DLD1 (cell line): ENCODE data around the gene AAGAB.

Experiments
- in situ Hi-C: cut with HindIII; loops from 2 replicates; pipeline ENCODE4 v1.10.0; 2017; ENCODE audit warnings: low sequenced_read_pairs

The AAGAB gene

DNA sequence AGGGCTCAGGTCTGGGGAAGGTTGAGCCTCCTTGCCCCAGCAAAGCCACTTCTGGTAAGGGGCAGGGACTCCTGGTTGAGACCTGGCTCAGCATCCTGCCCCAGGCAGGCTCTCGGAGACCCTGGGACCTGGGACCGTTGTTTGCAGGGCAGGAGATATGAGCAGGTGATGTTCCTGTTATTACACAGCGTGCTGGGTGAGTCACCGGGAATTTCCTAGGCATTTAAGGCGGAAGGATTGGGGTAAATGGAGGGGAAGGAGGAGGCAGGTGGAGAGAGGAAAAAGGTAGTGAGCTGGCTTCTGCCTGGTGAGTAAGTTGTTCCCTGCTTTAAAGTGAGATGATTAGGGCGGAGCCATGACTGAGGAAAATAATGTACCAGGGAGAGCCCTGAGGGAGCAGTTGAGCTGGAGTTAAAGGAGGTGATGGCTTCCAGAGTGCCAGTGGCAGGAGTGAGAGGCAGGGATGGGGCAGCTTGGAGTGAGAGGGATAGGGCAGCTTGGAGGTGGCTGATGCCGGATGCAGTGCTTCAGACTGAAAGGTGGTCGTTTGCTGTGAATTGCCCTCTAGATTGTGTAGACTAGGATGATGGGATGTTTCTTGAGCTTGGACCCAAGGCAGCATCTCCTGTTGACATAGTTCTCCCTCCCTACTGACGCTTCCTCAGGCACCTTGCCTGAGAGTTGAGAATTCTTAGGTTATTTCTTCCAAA is 79.4 kb downstream of the AAGAB start:
- in situ Hi-C loops = no loop called here

DNA sequence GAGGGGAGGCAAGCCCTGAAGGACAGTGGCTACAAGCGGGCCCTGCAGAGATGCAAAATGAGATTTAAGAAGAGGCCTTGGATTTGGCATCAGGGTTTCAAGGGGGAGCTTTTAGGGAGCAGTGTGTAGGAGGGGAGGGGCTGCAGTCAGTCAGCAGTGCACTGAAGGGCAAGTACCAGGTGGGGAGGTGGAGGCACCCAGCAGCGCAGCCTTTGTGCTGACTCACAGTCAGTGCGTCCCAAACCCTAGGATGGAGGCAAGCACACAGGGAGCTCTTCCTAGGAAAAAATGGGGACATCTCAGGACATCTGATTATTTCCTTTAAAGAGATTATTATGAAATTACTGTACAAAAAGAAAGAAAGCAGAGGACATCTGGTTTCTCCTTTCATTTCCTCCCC is 80.0 kb downstream of the AAGAB start:
- in situ Hi-C loops = no loop called here

DNA sequence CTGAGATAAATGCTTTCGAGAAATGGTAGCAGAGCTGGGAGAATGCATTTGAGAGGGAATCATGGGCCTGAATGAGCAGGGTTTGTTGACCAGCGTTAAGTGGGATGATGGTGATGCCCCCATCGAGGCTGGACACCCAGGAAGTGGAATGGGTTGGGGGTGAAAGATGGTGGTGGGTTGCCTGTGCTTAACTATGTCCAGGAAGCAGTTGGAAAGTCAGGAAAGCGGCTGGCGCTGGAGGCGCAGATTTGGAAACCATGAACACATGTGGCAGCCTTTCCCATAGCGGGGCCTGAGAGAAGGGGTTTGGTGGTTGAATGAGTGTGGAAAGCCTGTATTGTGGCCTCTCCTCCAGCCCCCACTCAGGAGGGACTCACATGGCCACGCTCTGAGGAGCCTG is 80.7 kb downstream of the AAGAB start:
- in situ Hi-C loops = no loop called here

DNA sequence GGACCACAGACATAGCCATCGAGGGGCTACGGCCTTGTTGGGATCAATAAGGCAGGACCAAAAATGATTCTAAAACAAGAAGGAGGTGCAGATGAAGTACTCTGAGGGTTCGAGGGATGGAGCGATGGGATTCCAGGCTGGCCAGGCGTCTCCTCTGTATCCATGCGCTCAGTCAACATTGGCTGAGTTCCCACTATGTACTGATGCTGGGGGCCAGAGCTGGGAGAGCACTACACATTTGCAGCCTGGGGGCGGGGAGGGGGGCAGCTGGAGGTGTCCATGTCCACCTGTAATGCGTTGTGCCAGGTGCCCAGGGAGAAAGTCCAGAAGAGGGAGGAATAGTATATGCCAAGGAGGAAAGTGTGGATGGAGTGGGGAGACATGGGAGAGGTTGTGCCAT is 81.5 kb downstream of the AAGAB start:
- in situ Hi-C loops = no loop called here

DNA sequence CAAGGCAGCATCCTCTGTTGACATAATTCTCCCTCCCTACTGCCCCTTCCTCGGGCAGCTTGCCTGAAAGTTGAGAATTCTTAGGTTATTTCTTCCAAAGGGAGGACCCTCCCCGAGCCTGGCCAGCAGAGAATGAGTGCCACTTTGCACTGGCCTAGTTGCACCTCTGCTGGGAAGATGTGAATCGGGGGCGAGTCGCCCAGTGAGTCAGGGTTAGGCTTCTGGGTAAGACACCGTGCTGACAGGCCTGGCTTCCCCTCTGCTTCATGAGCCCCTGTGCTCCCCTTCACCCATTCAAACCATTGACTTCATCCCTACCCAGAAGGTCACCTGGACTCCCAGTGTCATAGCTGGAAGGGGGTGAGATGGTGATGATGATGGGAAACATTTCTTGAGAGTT is 82.3 kb downstream of the AAGAB start:
- in situ Hi-C loops = no loop called here

DNA sequence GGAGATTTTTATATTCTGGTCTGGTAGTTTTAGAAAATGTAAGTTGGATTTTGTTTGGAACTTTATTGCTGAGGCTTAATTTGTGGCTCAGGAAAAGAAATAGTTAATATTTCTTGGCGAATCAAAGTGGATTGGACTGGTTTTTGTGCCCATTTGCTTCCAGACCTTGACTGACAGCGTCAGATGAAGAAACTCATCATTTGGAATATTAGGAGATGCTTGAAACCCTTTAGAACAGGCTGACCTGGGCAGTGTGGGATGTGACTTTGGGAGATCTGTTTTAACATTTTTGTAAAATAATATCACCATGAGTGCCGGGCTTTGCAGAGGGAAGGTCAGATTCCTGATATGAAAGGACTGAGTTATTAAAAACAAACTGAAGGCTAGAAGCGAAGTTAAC is 83.0 kb downstream of the AAGAB start:
- in situ Hi-C loops = no loop called here

DNA sequence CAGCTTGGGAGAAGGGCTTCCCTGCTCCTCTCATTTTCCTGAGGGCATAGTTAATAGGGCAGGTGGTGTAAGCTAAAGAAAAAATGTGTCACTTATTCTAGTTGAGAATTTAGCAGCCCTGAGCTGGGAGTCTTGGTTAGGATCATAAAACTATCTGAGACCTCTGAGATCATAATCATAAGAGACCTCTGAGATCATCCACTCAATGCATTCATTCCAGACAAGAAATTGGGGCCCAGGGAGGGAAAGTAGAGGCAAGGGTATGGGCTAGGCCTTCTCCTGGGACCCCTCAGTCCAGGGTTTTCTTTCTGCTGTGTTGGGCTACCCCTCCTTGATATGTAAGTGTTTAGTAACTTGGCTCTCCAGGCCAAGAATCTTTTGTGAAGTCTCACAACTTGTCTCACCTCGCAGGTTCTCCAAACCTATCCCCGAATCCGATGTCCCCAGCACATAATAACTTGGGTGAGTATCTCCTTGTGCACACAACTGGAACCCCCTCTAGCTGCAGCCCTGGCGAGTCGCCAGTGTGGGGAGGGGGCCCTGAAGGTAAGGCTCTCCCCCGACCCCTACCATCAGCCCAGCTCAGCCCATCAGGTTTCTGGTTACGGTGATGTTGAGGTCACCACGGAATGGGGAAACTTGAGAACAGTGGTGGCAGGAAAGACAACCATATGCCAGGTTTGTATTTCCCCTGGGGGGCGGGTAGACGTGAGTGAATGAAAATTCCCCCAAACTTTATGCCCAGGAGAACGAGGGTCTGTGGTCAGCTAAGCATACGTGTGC is 84.1 kb downstream of the AAGAB start:
- in situ Hi-C loops = no loop called here

DNA sequence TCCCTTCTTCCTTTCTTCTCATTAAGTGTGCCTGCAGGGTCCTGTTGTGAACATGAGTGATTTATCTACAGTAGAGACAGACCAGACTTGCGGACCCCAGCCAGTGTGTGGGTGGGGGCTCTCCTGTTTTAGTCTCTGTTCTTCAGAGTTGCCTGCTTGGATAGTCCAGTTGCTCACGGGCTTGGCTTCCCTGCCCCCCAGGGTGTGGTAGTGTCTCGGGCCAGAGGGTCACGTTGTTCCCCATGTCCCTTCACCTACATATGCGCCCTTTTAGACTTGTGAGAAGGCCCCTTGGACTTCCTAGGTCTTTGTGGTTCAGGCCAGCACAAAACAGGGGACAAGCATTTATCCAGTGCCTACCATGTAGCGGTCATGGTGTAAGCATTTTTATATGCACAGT is 85.8 kb downstream of the AAGAB start:
- in situ Hi-C loops = no loop called here

DNA sequence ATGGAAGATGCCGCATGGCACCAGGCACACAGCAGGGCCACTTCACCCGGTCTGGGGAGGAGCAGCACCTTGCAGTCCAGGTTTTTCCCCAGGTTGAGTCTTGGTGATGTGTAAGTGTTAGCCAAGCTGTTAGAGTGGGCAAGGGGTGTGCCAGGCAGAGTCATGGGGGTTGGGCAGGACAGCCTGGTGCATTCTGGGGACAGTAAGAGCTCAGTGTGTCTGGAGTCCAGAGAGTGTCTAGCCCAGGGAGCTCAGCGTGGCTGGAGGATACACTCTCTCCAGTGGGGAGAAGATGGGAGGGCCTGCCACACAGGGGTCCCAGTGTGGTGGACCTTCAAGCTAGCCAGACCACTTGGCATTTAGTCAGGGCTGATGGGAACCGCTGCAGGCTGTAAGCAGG is 87.4 kb downstream of the AAGAB start:
- in situ Hi-C loops = no loop called here

DNA sequence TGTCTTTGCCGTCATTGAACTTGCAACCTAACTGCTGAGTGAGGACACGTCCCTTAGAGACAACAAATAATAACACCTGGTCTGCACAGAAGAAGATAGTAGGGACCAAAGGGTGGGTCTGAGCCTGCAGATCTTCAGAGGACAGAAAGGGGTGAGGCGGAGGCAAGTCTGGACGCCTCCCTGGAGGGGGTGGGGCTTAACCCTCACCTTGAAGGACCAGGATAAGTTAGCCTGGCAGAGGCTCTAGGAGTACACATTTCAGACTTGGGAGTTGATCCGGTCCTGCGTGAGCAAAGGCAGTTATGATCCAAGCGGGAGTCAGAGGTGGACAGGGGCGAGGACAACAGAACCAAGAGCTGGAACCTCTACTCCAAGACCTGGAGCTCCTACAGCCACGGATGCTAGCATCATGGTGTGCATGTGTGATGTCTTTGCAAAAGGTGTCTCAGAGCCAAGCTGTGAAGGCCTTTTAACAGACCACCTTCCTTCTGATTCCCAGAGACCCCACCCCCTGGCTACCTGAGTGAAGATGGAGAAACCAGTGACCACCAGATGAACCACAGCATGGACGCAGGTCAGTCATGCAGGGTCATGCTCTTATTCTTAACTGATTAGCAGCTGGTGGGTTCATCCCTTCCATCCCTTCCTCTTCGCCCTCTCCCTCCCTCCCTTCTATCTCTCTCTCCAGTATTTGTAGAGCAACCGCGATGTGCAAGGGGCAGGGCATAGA is 88.0 kb downstream of the AAGAB start:
- in situ Hi-C loops = no loop called here

DNA sequence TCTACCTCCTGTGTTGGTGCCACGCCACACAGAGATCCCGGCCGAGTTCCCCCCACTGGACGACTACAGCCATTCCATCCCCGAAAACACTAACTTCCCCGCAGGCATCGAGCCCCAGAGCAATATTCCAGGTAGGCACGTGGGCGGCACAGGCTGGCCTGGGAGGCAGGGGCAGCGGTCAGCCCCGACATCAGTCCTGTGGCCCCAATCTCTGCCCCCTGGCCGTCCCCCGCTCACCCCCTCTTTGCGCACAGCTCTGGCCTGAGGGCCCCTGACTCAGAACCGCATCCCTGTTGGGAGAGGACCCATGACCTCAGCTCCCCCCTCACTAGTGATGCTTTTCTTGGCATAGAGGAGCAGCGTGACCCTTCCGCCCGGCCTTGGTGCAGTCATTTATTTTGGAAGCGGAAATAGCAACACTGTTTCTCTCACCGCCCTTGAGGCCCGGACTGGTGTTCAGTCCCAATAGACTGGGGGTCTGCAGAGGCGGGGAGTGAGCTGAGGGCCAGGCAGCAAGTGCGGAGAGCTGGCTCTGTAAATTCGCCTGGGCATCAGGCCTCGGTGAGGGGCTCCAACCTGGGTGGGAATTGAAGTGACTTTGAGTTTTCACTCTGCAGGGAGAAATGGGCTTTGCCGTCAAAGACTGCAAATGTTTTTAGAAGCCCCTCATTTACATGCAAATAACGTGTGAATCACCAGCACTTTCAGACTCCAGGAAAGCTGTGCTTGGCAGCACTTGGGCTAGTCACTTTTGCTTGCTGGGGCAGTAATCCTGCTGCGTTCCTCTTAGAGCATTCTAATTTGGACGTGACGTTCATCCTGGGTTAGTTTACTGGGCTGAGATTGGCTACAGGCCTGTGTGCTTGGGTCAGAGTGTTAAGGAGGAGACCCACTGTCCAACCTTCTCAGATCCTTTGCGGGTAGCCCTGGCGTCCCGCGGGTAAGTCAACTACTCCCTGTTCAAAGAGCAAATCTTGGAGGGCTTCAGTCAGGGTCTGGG is 88.9 kb downstream of the AAGAB start:
- in situ Hi-C loops = no loop called here

DNA sequence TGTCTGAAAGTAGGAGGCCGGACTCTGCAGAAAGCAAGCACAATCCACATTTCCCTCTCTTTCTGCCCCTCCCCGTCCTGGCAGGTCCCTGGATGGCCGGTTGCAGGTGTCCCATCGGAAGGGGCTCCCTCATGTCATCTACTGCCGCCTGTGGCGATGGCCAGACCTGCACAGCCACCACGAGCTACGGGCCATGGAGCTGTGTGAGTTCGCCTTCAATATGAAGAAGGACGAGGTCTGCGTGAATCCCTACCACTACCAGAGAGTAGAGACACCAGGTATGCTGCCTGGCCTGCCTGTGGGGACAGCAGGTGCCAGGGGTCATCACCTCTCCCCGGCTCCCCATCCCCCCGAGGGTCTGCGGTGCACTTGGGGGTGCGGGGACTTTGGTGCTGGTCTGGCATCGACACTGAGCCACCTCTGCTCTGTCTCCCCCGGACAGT is 89.6 kb downstream of the AAGAB start:
- in situ Hi-C loops = no loop called here

DNA sequence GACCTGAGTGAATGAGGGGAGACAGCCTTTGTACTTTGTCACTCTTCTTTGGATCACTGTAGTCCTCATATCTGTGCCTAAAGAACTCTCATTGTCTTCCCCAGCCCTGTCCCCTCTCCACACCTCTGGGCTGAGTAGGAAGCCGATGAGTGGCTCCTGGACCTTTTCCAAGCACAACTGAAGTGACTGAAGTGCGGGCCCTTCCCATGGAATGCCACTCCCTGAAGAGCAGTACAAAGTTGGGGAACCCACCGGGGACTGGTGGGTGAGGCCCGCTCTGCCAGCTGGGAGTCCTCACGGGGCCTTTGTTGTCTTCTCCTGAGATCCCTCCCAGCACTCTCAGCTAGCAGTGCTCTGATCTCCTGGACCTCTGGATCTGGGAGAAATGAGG is 90.1 kb downstream of the AAGAB start:
- in situ Hi-C loops = no loop called here

DNA sequence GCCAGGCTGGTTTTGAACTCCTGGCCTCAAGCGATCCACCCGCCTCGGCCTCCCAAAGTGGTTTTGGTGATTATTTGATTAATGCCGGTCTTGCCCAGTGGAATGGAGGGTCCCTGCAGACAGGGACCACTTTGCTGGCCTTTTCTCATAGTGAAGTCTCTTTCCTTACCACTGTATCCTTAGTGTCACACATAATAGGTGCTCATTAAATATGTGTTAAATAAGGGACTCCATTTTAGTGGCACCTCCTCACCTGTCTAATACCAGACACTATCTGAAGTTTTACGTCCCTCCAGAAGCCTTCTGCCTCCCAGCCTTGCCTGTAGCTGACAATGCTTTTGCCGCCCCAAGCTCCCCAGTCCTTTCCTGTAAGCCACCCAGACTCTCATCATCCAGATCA is 91.3 kb downstream of the AAGAB start:
- in situ Hi-C loops = no loop called here

DNA sequence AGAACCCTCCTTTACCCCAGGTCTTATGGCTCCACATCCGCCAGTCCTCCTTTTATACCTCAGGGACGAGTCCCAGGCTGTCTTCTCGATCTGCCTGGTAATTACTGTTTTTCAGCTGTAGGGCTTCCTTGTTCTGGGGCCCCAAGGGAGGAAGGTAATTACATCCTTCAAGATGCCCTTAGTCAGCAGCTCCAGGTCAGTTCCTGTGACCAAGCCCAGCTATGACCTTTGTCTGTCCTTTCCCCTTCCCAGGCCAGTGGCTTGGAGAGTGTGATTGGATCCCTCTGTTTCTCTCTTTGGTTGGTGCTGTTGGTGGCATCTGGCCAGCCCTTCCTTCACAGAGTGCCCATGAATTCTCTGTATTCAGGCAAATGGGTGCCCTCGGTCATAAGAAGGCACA is 92.6 kb downstream of the AAGAB start:
- in situ Hi-C loops = no loop called here

DNA sequence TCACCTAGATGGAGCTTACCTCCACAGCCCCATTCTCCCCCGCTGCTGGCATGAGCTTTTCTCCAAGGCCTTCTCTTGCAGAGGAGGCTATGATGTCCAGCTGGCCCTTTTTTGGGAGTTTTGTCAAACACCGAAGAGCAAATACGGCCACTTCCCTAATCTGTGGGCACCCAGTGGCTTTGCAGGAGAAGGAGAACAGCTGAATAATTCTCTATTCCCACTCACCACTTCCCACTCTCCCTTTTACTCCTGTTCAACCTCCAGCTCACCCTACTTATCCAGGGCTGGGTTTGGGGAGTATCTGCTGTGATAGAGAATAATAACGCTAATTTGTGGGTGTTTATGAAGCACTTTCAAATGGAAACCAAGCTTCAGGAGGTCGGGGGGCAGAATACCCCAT is 93.0 kb downstream of the AAGAB start:
- in situ Hi-C loops = no loop called here

DNA sequence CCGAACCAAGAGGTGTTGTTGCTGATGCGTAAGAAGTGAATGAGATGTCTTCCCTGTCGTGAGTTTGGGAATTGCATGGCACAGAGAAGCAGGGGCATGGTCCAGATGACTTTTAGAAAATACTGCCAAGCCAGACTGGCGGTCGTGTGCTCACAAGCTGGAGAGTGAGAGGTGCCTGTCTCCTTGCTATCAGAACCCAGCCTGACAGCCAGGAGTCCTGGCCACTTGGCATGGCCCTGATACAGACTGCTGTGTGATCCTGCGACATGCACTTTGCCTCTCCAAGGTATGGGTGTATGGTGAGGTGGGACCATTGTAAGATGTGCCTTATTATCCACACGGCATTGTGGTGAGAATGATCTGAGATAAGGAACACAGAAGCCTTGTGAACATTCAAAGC is 96.1 kb downstream of the AAGAB start:
- in situ Hi-C loops = no loop called here

DNA sequence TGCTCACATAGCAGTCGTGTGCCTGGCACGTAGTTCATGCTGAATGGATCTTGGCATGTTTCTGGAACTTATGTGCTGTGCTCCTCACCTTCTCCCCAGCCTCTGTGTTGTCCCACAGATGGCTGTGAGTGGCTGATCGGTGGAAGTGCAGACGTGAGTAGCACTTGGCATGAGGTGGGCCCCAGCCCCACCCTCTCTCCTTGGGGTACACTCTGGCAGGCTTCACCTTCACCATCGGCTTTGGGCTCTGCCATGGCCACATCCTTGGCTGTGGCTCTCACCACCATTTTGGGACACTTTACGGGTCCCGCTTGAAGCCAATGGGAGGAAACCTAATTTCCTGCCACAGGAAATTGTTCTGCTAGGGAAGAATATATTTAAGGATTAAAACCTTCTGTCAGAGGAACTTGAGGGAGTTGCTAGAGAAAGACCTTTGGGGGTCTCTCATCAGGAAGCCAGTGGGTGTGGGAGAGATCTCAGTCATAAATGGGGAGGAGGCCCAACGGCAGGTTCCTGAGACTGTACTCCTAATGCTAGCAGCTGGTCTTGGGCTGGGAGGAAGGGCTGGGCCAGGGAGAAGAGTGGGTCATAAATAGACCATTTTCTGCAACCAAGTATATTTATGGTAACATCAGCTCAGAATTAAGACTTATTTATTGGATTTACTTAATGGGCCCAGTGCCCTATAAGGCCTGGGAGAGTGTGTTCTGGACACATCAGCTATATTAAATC is 96.8 kb downstream of the AAGAB start:
- in situ Hi-C loops = no loop called here

DNA sequence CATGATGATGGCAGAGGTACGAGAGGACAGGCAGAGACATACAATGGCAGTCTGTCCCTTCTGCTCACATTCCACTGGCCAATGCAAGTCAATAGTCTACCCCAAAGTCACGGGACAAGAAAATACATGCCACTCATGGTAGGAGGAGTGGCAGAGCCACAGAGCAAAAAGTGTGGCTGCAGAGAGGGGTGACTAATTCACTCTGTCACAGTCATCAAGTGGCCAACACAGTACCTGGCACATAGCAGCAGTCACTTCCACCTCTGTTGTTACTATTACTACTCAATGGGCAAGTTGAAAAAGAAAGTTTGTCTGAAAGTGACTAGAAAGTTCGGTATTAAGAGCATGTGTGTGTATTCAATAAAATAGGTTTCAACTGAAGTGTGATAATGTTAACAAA is 97.6 kb downstream of the AAGAB start:
- in situ Hi-C loops = no loop called here

DNA sequence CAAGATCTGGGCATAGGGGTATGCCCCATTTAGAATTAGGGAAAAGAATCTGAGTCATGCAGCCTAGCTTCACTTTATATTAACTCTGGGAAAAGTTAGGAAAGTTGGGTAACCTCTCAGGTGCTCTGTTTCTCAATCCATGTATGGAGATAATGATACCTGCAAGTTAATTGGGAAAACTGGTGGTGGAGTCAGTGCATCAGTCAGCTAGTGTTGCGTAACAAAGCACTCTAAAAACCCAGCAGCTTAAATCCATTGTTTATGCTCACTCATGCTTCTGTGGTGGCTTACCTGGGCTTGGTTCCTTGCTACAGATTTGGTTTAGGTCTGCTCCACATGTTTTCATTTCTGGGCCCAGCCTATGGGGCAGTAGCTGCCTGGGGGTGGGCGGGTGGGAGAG is 98.0 kb downstream of the AAGAB start:
- in situ Hi-C loops = no loop called here
